Measurements from ENCODE around the gene UBE2G1.
"Not testable (repeated sequence)": the region's sequence is repeated elsewhere in the genome, so short reads cannot be mapped to it uniquely, and the experiment has no call there.

UBE2G1 gene

DNA sequence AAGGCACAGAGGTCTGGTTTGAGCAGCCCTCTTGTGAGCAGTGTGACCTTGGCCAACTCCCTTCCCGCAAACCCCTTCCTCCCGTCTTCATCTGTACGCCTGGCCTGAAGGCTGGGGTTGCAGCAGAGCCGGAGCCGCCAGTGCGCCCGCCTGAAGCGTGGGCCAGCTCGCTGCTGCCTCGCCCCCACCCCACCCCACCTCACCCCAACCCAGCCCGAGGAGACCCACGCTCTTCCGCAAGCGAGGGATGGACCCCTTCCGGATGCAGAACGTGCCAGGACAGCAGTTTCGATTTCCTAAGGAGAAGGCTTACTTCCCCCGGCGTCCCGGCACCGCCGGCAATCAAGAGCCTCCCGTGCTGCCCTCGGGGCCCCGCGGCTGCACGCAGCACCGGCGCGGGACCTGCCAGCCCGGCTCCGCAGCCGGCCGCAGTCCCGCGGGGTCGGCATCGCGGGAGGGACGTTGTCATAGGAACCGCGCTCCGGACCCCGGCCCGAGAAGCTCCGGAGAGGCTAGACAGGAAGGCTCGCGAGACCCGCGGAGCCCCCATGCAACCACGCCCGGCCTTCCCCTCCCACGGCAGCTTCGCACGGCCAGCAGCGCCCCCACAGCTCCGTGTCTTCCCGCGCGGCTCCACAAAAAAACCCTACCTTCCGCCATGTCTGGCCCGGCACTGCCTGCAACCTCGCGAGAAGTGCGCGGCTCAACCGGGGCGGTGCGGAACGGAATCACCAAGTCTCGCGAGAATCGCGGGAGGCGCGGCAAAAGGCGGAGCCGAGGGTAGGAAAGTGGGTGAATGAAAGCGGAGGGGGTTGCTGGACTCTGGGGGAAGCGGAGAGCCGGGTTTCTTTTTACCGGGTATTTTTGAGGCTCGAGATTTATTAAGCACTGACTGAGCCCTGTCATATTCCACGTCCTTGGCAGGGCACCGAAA, 102.9 kb downstream of the UBE2G1 start, which contains the start of gene ANKFY1:
Gene ANKFY1, minus strand, starts transcription at position 698 of the 934 bp plus-strand sequence. Its CDS starts 38 bp downstream, at position 660.
- no peak; the same call in 1 of the 2 replicates for TF ChIP-seq CTCF (conservative IDR thresholded peaks at IDR 0.05; ENCODE audit: low read length)
- peak; percentile 90 for DNase-seq (ENCODE audit: low read depth)
- peak within 1 kb of the TSS; percentile 94 for H3K4me3 ChIP-seq (ENCODE audit: low read length)

GRCh38 chr17:4262703-4263102, 103.8 kb downstream of the UBE2G1 start:
- TF ChIP-seq CTCF (conservative IDR thresholded peaks at IDR 0.05; ENCODE audit: low read length), result no peak
- no peak for DNase-seq (ENCODE audit: low read depth)
- H3K4me3 ChIP-seq (ENCODE audit: low read length), result peak overlapping the region; percentile 94

GRCh38 chr17:4261452-4261851, 105.0 kb downstream of the UBE2G1 start:
- no peak for TF ChIP-seq CTCF (conservative IDR thresholded peaks at IDR 0.05; ENCODE audit: low read length)
- no peak overlapping the region for H3K4me3 ChIP-seq (ENCODE audit: low read length)
- no peak for DNase-seq (ENCODE audit: low read depth)

GRCh38 chr17:4258867-4259266, 107.6 kb downstream of the UBE2G1 start:
- no peak for DNase-seq (ENCODE audit: low read depth)
- no peak for TF ChIP-seq CTCF (conservative IDR thresholded peaks at IDR 0.05; ENCODE audit: low read length)
- no peak overlapping the region for H3K4me3 ChIP-seq (ENCODE audit: low read length)

DNA sequence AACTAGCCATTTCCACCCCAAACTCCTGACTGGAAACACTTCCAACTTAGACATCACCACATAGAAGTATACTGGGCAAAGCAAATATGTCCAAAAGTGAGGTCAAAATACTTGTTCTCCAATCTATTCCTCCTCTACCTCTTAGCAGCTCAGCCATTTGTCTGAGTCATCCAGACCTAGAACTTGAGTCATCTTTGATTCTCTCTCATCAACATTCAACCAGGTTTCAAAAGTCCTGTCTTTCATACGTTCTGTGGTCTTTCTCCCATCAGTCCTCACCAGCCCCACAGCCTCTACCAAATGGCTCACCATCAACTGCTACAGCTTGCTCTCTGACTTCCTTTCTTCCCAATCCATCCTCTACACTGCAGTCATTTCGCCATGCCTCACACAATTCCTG, 109.5 kb downstream of the UBE2G1 start:
- DNase-seq (ENCODE audit: low read depth), result no peak
- H3K4me3 ChIP-seq (ENCODE audit: low read length), result no peak overlapping the region
- TF ChIP-seq CTCF (conservative IDR thresholded peaks at IDR 0.05; ENCODE audit: low read length), result no peak

GRCh38 chr17:4255271-4255670, 111.2 kb downstream of the UBE2G1 start:
- not testable (repeated sequence) for H3K4me3 ChIP-seq (ENCODE audit: low read length); DNase-seq (ENCODE audit: low read depth)

DNA sequence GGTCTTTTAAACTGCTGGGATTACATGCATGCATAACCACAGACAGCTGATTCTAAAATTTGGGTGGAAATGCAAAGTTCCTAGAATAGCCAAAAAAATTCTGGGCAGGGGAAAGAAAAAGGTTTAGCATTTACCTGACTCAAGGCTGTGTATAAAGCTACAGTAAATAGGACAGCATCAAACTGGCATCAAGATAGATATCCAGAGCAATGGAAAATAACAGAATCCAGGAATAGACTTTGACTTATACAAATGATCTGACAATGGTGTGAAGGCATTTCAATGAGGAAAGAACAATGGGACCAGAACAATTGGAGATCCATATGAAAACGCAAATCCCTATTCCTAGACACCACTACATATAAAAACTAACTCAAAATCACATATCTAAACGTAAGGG, 115.6 kb downstream of the UBE2G1 start:
- no peak overlapping the region for H3K4me3 ChIP-seq (ENCODE audit: low read length)
- DNase-seq (ENCODE audit: low read depth), result no peak
- no peak for TF ChIP-seq CTCF (conservative IDR thresholded peaks at IDR 0.05; ENCODE audit: low read length)

Data from AG10803 (cell line).